Measurements from ENCODE around the gene KAT2A.

Gene KAT2A

GRCh38 chr17:42135151-42135550, 14.0 kb upstream of the KAT2A start:
- DNase-seq = no peak

- no peak for DNase-seq
Observed at GRCh38 chr17:42133461-42134041, 12.4 kb upstream of the KAT2A start.

- DNase-seq = no peak
Observed at GRCh38 chr17:42132941-42133340, 11.8 kb upstream of the KAT2A start.

GRCh38 chr17:42131981-42132432, 10.8 kb upstream of the KAT2A start:
- DNase-seq = no peak

GRCh38 chr17:42131232-42131631, 10.1 kb upstream of the KAT2A start:
- DNase-seq = no peak

- DNase-seq = no peak
Observed at GRCh38 chr17:42130310-42130936, 9.3 kb upstream of the KAT2A start.

- DNase-seq = no peak
Observed at GRCh38 chr17:42129109-42129837, 8.1 kb upstream of the KAT2A start.

- DNase-seq = no peak
Observed at GRCh38 chr17:42127414-42127813, 6.2 kb upstream of the KAT2A start.

GRCh38 chr17:42126836-42127235, 5.7 kb upstream of the KAT2A start:
- DNase-seq = no peak

- DNase-seq = no peak
Observed at GRCh38 chr17:42125565-42125964, 4.4 kb upstream of the KAT2A start.

GRCh38 chr17:42124256-42124655, 3.1 kb upstream of the KAT2A start:
- DNase-seq = no peak

- DNase-seq = no peak
Observed at GRCh38 chr17:42122371-42123303, 1.5 kb upstream of the KAT2A start, which contains the start of gene HSPB9. TSS of gene HSPB9 (plus strand) at chr17:42122804. CDS start at chr17:42122851, 47 bp downstream.

GRCh38 chr17:42120161-42120769, 902 bp downstream of the KAT2A start:
- DNase-seq = no peak

- no peak for DNase-seq
Observed at GRCh38 chr17:42119301-42119700, 1.9 kb downstream of the KAT2A start.

- peak in 1 of 4 experiments; percentile 28 for DNase-seq
Observed at GRCh38 chr17:42118545-42118944, 2.6 kb downstream of the KAT2A start.

GRCh38 chr17:42118126-42118510, 3.0 kb downstream of the KAT2A start:
- no peak for DNase-seq

- no peak for DNase-seq
Observed at GRCh38 chr17:42117397-42118125, 3.6 kb downstream of the KAT2A start.

- DNase-seq = peak; percentile 68 to 73 (median 69)
Observed at GRCh38 chr17:42116705-42117396, 4.3 kb downstream of the KAT2A start.

- DNase-seq = no peak
Observed at GRCh38 chr17:42114118-42114517, 7.0 kb downstream of the KAT2A start.

GRCh38 chr17:42113293-42114069, 7.7 kb downstream of the KAT2A start:
- no peak for DNase-seq
